ENCODE measurements around the gene SLC12A8.

- TF ChIP-seq, protein P1, sequence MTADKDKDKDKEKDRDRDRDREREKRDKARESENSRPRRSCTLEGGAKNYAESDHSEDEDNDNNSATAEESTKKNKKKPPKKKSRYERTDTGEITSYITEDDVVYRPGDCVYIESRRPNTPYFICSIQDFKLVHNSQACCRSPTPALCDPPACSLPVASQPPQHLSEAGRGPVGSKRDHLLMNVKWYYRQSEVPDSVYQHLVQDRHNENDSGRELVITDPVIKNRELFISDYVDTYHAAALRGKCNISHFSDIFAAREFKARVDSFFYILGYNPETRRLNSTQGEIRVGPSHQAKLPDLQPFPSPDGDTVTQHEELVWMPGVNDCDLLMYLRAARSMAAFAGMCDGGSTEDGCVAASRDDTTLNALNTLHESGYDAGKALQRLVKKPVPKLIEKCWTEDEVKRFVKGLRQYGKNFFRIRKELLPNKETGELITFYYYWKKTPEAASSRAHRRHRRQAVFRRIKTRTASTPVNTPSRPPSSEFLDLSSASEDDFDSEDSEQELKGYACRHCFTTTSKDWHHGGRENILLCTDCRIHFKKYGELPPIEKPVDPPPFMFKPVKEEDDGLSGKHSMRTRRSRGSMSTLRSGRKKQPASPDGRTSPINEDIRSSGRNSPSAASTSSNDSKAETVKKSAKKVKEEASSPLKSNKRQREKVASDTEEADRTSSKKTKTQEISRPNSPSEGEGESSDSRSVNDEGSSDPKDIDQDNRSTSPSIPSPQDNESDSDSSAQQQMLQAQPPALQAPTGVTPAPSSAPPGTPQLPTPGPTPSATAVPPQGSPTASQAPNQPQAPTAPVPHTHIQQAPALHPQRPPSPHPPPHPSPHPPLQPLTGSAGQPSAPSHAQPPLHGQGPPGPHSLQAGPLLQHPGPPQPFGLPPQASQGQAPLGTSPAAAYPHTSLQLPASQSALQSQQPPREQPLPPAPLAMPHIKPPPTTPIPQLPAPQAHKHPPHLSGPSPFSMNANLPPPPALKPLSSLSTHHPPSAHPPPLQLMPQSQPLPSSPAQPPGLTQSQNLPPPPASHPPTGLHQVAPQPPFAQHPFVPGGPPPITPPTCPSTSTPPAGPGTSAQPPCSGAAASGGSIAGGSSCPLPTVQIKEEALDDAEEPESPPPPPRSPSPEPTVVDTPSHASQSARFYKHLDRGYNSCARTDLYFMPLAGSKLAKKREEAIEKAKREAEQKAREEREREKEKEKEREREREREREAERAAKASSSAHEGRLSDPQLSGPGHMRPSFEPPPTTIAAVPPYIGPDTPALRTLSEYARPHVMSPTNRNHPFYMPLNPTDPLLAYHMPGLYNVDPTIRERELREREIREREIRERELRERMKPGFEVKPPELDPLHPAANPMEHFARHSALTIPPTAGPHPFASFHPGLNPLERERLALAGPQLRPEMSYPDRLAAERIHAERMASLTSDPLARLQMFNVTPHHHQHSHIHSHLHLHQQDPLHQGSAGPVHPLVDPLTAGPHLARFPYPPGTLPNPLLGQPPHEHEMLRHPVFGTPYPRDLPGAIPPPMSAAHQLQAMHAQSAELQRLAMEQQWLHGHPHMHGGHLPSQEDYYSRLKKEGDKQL (CRISPR knock-in tag; IDR thresholded peaks at IDR 0.05; ENCODE audit: low read depth) = no peak
- no peak for TF ChIP-seq THRA (CRISPR knock-in tag; IDR thresholded peaks at IDR 0.05; ENCODE audit: borderline replicate concordance)
These were observed 5.6 kb downstream of the SLC12A8 start for GRCh38 chr3:125206934-125207333.

Measured in HepG2 (cell line).